Endothelial cell of umbilical vein (primary cell): ENCODE data around the gene PRSS53. TPM values are rescaled to one million over a fixed set of nuclear protein-coding genes. Genes with fewer than 3 reads are reported as not detected.

Experiments used
- BruUV-seq: library from RNA; stranded (reverse); fragments of 400-500 nt; replicated peaks from 2 replicates; lab custom pipeline; 2021; lab: Mats Ljungman, UMichigan
- CTCF ChIA-PET: fragments of 300-600, 350-600 bp; sonication (Branson Sonifier 250); formaldehyde crosslinking; loops from one replicate; lab custom pipeline; 2021; ENCODE audit warnings: antibody characterized with exemption, inconsistent platforms; lab: Charles Lee
- POLR2A ChIA-PET: fragments of 300-600, 350-600 bp; sonication (Branson Sonifier 250); formaldehyde crosslinking; loops from one replicate; lab custom pipeline; 2021; ENCODE audit warnings: antibody characterized with exemption, inconsistent platforms; lab: Charles Lee
- DNase-seq: peaks from one replicate; pipeline ENCODE4 v3.0.0-alpha.2; 2011; ENCODE audit warnings: low read depth, low spot score
- FAIRE-seq: peaks from 2 replicates; lab custom pipeline; 2011; peaks lifted over from hg19 to GRCh38; lab: Jason Lieb, UNC
- H2AFZ ChIP-seq: 2 replicates; pipeline ENCODE4 v1.6.0; 2012; ENCODE audit warnings: low read depth, low read length, control low read depth, inconsistent platforms
- H3K27ac ChIP-seq: 2 replicates; pipeline ENCODE4 v1.5.1; 2011; ENCODE audit warnings: low read depth, mild to moderate bottlenecking, control low read depth, low read length, moderate library complexity; ENCODE audit not compliant: insufficient read depth
- H3K27me3 ChIP-seq, 2 experiments: 2 replicates each; pipeline versions ENCODE4 v1.6.0 to v1.6.1; 2011; ENCODE audit warnings: low read length in 2 of 2, mixed read lengths in 1 of 2; ENCODE audit not compliant: control insufficient read depth in 2 of 2, insufficient read depth in 2 of 2
- H3K36me3 ChIP-seq, 2 experiments: 2 replicates in 1 of 2; 3 replicates in 1 of 2; pipeline ENCODE4 v1.5.1; 2011; ENCODE audit warnings: low read length in 2 of 2, mild to moderate bottlenecking in 1 of 2, moderate library complexity in 1 of 2; ENCODE audit not compliant: control insufficient read depth in 2 of 2, insufficient read depth in 2 of 2; ENCODE audit errors: extremely low read depth in 1 of 2
- H3K4me1 ChIP-seq: 3 replicates; pipeline ENCODE4 v1.5.1; 2011; ENCODE audit warnings: mild to moderate bottlenecking, low read length; ENCODE audit not compliant: control insufficient read depth, insufficient read depth; ENCODE audit errors: extremely low read depth
- H3K4me2 ChIP-seq: 2 replicates; pipeline ENCODE4 v1.6.1; 2011; ENCODE audit warnings: low read length, control low read depth, mixed read lengths; ENCODE audit not compliant: insufficient read depth
- H3K4me3 ChIP-seq, 3 experiments: fragments of 200-600 bp in 1 of 3; sonication (generic), shearing (Covaris generic) in 1 of 3; replicated peaks in 1 of 3; 2 replicates each; pipeline ENCODE4 v1.5.1; 2011 to 2016; ENCODE audit warnings: control low read depth in 3 of 3, low read length in 3 of 3, mild to moderate bottlenecking in 2 of 3, inconsistent platforms in 1 of 3, low read depth in 1 of 3, moderate library complexity in 1 of 3; ENCODE audit not compliant: insufficient read depth in 1 of 3
- H3K79me2 ChIP-seq: 2 replicates; pipeline ENCODE4 v1.6.0; 2012; ENCODE audit warnings: low read length, inconsistent platforms; ENCODE audit not compliant: control insufficient read depth, insufficient read depth
- H3K9ac ChIP-seq: replicated peaks from 2 replicates; pipeline ENCODE3; 2011; ENCODE audit warnings: low read length, control low read depth; ENCODE audit not compliant: insufficient read depth; ENCODE audit errors: extremely low read depth
- H3K9me1 ChIP-seq: replicated peaks from 3 replicates; pipeline ENCODE4 v1.6.0; 2011; ENCODE audit warnings: mild to moderate bottlenecking, low read length; ENCODE audit not compliant: control insufficient read depth, insufficient read depth; ENCODE audit errors: extremely low read depth
- H3K9me3 ChIP-seq: replicated peaks from 2 replicates; pipeline ENCODE4 v1.5.1; 2012; ENCODE audit warnings: low read length, inconsistent platforms; ENCODE audit not compliant: control insufficient read depth, insufficient read depth
- H4K20me1 ChIP-seq: replicated peaks from 2 replicates; pipeline ENCODE3; 2011; ENCODE audit warnings: mild to moderate bottlenecking, low read length; ENCODE audit not compliant: control insufficient read depth, insufficient read depth; ENCODE audit errors: extremely low read depth
- EZH2 ChIP-seq: IDR thresholded peaks from 2 replicates; pipeline ENCODE4 v1.6.1; 2012; ENCODE audit warnings: borderline replicate concordance, low read depth, mild to moderate bottlenecking, moderate library complexity, low read length, inconsistent platforms; ENCODE audit not compliant: severe bottlenecking
- FOS ChIP-seq: IDR thresholded peaks from 2 replicates; pipeline ENCODE4 v1.6.1; 2011; ENCODE audit warnings: mild to moderate bottlenecking, low read length, moderate library complexity, borderline replicate concordance; ENCODE audit not compliant: insufficient read depth
- GATA2 ChIP-seq: IDR thresholded peaks from 2 replicates; pipeline ENCODE4 v1.7.0; 2011; ENCODE audit warnings: low read depth, mild to moderate bottlenecking, moderate library complexity, mixed read lengths, low read length; ENCODE audit not compliant: insufficient read length, insufficient read depth
- JUN ChIP-seq: IDR thresholded peaks from 2 replicates; pipeline ENCODE4 v1.6.1; 2011; ENCODE audit warnings: borderline replicate concordance, low read depth; ENCODE audit not compliant: insufficient read length, insufficient read depth
- MAX ChIP-seq: IDR thresholded peaks from 2 replicates; pipeline ENCODE4 v1.6.1; 2011; ENCODE audit not compliant: insufficient read depth, insufficient read length
- MYC ChIP-seq: IDR thresholded peaks from one replicate; pipeline ENCODE4 v1.6.1; 2011; ENCODE audit warnings: mild to moderate bottlenecking, low read depth, low read length
- POLR2A ChIP-seq: IDR thresholded peaks from 2 replicates; pipeline ENCODE4 v1.6.1; 2012; ENCODE audit warnings: low read depth, mild to moderate bottlenecking, control low read depth, low read length
- POLR2AphosphoS5 ChIP-seq: IDR thresholded peaks from 2 replicates; pipeline ENCODE4 v1.6.1; 2012; ENCODE audit warnings: low read depth, mild to moderate bottlenecking, control low read depth, low read length, moderate library complexity; ENCODE audit not compliant: insufficient read depth
- dilution Hi-C: fragments of 300-500 bp; cut with MboI; formaldehyde crosslinking; loops from one replicate; pipeline ENCODE4 v1.15.0; 2019; ENCODE audit warnings: low sequenced_read_pairs; ENCODE audit not compliant: extremely low pct_ligation_motif_present
- intact Hi-C: fragments of 100-400 bp; cut with micrococcal nuclease; formaldehyde crosslinking; loops from one replicate; pipeline ENCODE4 v1.10.0; 2022
- polyA plus RNA-seq, 4 experiments: library from polyadenylated mRNA; depleted of rRNA in 3 of 4; stranded (reverse) in 3 of 4; unstranded in 1 of 4; fragments of >200 nt; gene quantifications; 2 replicates each; pipeline versions ENCODE4 v1.2.1 to v1.2.3, GENCODE V29; 2011 to 2012; ENCODE audit warnings: missing spikeins in 1 of 4
- total RNA-seq: library from RNA; stranded (reverse); gene quantifications from 2 replicates; pipeline ENCODE4 v1.2.3, GENCODE V29; 2021
- TF ChIP-seq, protein P1 (sequence below), 2 donors: IDR thresholded peaks; 1 replicate in 1 of 2; 2 replicates in 1 of 2; pipeline ENCODE4 v1.5.1; 2011; ENCODE audit warnings: low read length in 2 of 2, mild to moderate bottlenecking in 2 of 2, moderate library complexity in 2 of 2, control low read depth in 1 of 2, inconsistent platforms in 1 of 2, low read depth in 1 of 2; ENCODE audit not compliant: insufficient read depth in 1 of 2; ENCODE audit errors: extremely low read depth in 1 of 2

Gene PRSS53
- total and polyA plus RNA-seq, 2 donors (not counting 3 experiments of a cell fraction or from before 2014, with no cell fraction given), result 2.8 to 3.5 TPM

- no TSS peak for BruUV-seq
- FAIRE-seq (no peak), DNase-seq (no peak)
- Histone ChIP-seq H3K27ac (no peak overlapping the region), H2AFZ (no peak overlapping the region), H3K4me2 (no peak overlapping the region), H3K9me3 (no peaks in the 10 kb centered on the region), H3K9me1 (no peaks in the 10 kb centered on the region), H3K79me2 (peaks cover 14% of the 10 kb centered on the region), H4K20me1 (no peaks in the 10 kb centered on the region), H3K36me3 (peaks cover 3 to 13% of the 10 kb centered on the region in 2 experiments), H3K4me1 (peaks cover 7% of the 10 kb centered on the region), H3K9ac (no peak overlapping the region), H3K4me3 (no peak overlapping the region), H3K27me3 (no peaks in the 10 kb centered on the region)
- TF ChIP-seq FOS, result no peak
- TF ChIP-seq GATA2, result no peak
- TF ChIP-seq POLR2AphosphoS5, result no peak
- no peak for TF ChIP-seq JUN
- no peak for TF ChIP-seq EZH2
- TF ChIP-seq, protein P1, sequence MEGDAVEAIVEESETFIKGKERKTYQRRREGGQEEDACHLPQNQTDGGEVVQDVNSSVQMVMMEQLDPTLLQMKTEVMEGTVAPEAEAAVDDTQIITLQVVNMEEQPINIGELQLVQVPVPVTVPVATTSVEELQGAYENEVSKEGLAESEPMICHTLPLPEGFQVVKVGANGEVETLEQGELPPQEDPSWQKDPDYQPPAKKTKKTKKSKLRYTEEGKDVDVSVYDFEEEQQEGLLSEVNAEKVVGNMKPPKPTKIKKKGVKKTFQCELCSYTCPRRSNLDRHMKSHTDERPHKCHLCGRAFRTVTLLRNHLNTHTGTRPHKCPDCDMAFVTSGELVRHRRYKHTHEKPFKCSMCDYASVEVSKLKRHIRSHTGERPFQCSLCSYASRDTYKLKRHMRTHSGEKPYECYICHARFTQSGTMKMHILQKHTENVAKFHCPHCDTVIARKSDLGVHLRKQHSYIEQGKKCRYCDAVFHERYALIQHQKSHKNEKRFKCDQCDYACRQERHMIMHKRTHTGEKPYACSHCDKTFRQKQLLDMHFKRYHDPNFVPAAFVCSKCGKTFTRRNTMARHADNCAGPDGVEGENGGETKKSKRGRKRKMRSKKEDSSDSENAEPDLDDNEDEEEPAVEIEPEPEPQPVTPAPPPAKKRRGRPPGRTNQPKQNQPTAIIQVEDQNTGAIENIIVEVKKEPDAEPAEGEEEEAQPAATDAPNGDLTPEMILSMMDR (IDR thresholded peaks at IDR 0.05; ENCODE audit: extremely low read depth in 1 of 2, insufficient read depth in 1 of 2, low read depth in 1 of 2, low read length in 2 of 2), result no peak
- TF ChIP-seq POLR2A, result no peak
- no peak for TF ChIP-seq MYC
- no peak for TF ChIP-seq MAX
- POLR2A ChIA-PET, result no interaction called here
- intact Hi-C loops (no loop called here), dilution Hi-C loops (no loop called here)
- CTCF ChIA-PET, result no interaction called here
Measured at GRCh38 chr16:31120129-31120528, 31.4 kb upstream of the PRSS53 start.
